Heart right ventricle (tissue), 16 donors: ENCODE measurements around the gene MAN2B1. TPM values are rescaled to one million over a fixed set of nuclear protein-coding genes. Genes with fewer than 3 reads are reported as not detected.
A peak's percentile ranks its signal among the peaks of the same experiment; 100 is the strongest.
"Not testable (repeated sequence)": the region's sequence is repeated elsewhere in the genome, so short reads cannot be mapped to it uniquely, and the experiment has no call there.

Source experiments
- ATAC-seq, 8 donors: fragments of 200-7000 bp; cut with Tn5 transposase; one replicate each; pipeline ENCODE4 v1.9.1; 2020; ENCODE audit warnings: mild to moderate bottlenecking in 8 of 8, moderate library complexity in 8 of 8, moderate number of reproducible peaks in 1 of 8
- DNase-seq, 2 donors: peaks; one replicate each; pipeline ENCODE4 v3.0.0-alpha.2; 2020
- H3K27ac ChIP-seq, 10 donors: fragments of 200-600 bp; sonication (generic) in 2 of 10; one replicate each; pipeline versions ENCODE4 v1.5.0 to v1.8.0; 2020 to 2022; ENCODE audit warnings: mild to moderate bottlenecking in 3 of 10
- H3K27me3 ChIP-seq, 7 donors: fragments of 200-600 bp; one replicate each; pipeline ENCODE4 v1.8.0; 2021 to 2022; ENCODE audit warnings: mild to moderate bottlenecking in 2 of 7
- H3K36me3 ChIP-seq, 9 donors: fragments of 200-600 bp; sonication (generic) in 1 of 9; one replicate each; pipeline versions ENCODE4 v1.5.0 to v1.8.0; 2020 to 2022; ENCODE audit warnings: mild to moderate bottlenecking in 2 of 9
- H3K4me1 ChIP-seq, 9 donors: fragments of 200-600 bp; sonication (generic) in 1 of 9; one replicate each; pipeline versions ENCODE4 v1.5.0 to v1.8.0; 2020 to 2022; ENCODE audit warnings: mild to moderate bottlenecking in 4 of 9
- H3K4me3 ChIP-seq, 10 donors: fragments of 200-600 bp; sonication (generic) in 2 of 10; one replicate each; pipeline versions ENCODE4 v1.5.0 to v1.8.0; 2020 to 2022; ENCODE audit warnings: mild to moderate bottlenecking in 7 of 10, moderate library complexity in 2 of 10
- H3K9me3 ChIP-seq, 11 donors: fragments of 200-600 bp in 10 of 11; sonication (generic) in 2 of 11; one replicate each; pipeline versions ENCODE4 v1.5.0 to v1.8.0; 2013 to 2022; ENCODE audit warnings: mild to moderate bottlenecking in 2 of 11, control low read depth in 1 of 11, moderate library complexity in 1 of 11
- WGBS, 2 donors: extraction: QIAGEN DNeasy Blood & Tissue Kit; methylation state at CpG; one replicate each; pipeline ENCODE4 v1.1.7; 2013; ENCODE audit warnings: inconsistent platforms in 1 of 2; 5-methylcytosine and 5-hydroxymethylcytosine counted together
- intact Hi-C, 10 donors: fragments of 100-400 bp; cut with DNase I; formaldehyde crosslinking; loops; one replicate each; pipeline versions ENCODE4 v1.11.1 to v1.14.2; 2022
- polyA plus RNA-seq, 2 donors: library from polyadenylated mRNA; stranded (reverse); fragments of 200-250 nt; gene quantifications; one replicate each; pipeline ENCODE4 v1.2.3, GENCODE V29; 2013
- total RNA-seq, 10 donors: library from RNA; stranded (reverse); fragmentation: NEBNext Ultra II Directional in 3 of 10; extraction: Animal tissue kit (Norgen Biotek cat#: 25700) in 3 of 10; gene quantifications; one replicate each; pipeline versions ENCODE4 v1.2.1 to v1.2.4, GENCODE V29; 2021 to 2023
- TF ChIP-seq, protein P1 (sequence below), 9 donors: fragments of 200-600 bp; sonication (generic) in 2 of 9; IDR thresholded peaks; one replicate each; pipeline versions ENCODE4 v1.5.0 to v1.8.0; 2021 to 2022; ENCODE audit warnings: antibody characterized with exemption in 9 of 9, mild to moderate bottlenecking in 5 of 9, moderate library complexity in 1 of 9
- donor health status: Arrhythmogenic right ventricular cardiomyopathy.
- donor health status: ischemic (EF 13 %, LVEDD 7.1; RV severe dilation, severe dysfunction).
- donor health status: healthy with polysubstance abuse.
- donor health status: DM: no; HTN: yes; CAD: no.
- donor health status: DM: no; HTN: no; CAD: no.
- donor health status: ischemic (EF 25% LVEDD 6.9; RV normal size, moderate dysfunction).
- donor health status: ischemic (EF 25% LVEDD 5.7; RV mildly dilated, moderate dysfunction).
- donor health status: healthy.
- donor health status: DM: yes; HTN: yes; CAD: no.
- donor health status: Ischemic cardiomyopathy.
- donor health status: ischemic (EF 35%, LVEDD 5.7; RV mildly dilated, moderate dysfunction).
- donor health status: nonischemic (EF 11% LVEDD 7.7; RV severe dilation, severe dysfunction).
- donor health status: DM: yes; HTN: yes; CAD: no.
- donor health status: PGD.
- donor health status: ischemic (EF 29% LVEDD 5.4; RV normal size, mild dysfunction).
- donor health status: nonischemic (EF 23%, LVEDD 6.1; RV moderate dilation, normal function).

Gene MAN2B1
- total and polyA plus RNA-seq, 12 donors, result 14.2 to 89.9 (median 25.5) TPM

DNA sequence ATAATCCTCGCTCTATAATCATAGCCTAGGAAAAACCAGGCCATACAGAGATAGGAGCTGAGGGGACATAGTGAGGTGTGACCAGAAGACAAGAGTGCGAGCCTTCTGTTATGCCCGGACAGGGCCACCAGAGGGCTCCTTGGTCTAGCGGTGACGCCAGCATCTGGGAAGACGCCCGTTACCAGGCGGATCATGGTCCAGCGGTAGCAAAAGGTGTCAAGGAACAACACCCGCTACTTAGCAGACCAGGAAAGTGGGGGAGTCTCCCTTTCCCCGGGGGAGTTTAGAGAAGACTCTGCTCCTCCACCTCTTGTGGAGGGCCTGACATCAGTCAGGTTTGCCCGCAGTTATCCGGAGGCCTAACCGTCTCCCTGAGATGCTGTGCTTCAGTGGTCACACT is 45.5 kb upstream of the MAN2B1 start:
- intact Hi-C loops, H3K27ac ChIP-seq, H3K4me3 ChIP-seq, ATAC-seq, H3K27me3 ChIP-seq, H3K4me1 ChIP-seq, H3K9me3 ChIP-seq: not testable (repeated sequence)
- 46 to 54% methylated on average over 11 of the region's 14 CpGs for WGBS, 2 donors
- peak in 1 of 2 donors; percentile 48 for DNase-seq
- TF ChIP-seq, protein P1, sequence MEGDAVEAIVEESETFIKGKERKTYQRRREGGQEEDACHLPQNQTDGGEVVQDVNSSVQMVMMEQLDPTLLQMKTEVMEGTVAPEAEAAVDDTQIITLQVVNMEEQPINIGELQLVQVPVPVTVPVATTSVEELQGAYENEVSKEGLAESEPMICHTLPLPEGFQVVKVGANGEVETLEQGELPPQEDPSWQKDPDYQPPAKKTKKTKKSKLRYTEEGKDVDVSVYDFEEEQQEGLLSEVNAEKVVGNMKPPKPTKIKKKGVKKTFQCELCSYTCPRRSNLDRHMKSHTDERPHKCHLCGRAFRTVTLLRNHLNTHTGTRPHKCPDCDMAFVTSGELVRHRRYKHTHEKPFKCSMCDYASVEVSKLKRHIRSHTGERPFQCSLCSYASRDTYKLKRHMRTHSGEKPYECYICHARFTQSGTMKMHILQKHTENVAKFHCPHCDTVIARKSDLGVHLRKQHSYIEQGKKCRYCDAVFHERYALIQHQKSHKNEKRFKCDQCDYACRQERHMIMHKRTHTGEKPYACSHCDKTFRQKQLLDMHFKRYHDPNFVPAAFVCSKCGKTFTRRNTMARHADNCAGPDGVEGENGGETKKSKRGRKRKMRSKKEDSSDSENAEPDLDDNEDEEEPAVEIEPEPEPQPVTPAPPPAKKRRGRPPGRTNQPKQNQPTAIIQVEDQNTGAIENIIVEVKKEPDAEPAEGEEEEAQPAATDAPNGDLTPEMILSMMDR (IDR thresholded peaks at IDR 0.05), result peak in 6 of 9 donors; percentile 26 to 45 (median 38)
- H3K36me3 ChIP-seq, result peaks cover 4 to 100% (median 75%) of the 10 kb centered on the region in 9 donors

DNA sequence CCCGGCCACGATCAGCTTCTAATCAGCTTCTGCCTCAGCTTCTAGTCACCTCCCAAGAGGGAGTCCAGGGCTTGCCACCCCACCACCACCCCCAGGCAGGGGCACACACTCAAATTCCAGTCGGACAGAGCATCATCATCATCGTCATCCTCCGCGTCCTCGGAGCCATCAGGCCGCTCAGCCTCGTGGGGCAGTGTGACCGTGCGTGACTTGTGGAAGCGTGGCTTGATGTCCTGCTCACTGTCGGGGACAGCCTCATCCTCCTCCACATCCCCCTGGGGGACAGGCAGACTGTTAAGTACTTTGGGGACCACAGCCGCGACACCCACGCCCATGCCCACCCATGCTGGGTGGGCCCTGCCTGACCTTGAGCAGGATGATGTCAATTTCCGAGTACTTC is 44.6 kb upstream of the MAN2B1 start:
- 92% methylated on average over 17 of the region's 17 CpGs for WGBS, 2 donors
- H3K4me3 ChIP-seq, result no peak overlapping the region
- intact Hi-C loops, result no loop called here
- no peak overlapping the region for H3K27ac ChIP-seq
- no peaks in the 10 kb centered on the region for H3K9me3 ChIP-seq
- ATAC-seq (peak in 2 of 8 donors; percentile 17 to 31), DNase-seq (no peak)
- H3K4me1 ChIP-seq, result no peaks in the 10 kb centered on the region
- TF ChIP-seq, protein P1 (IDR thresholded peaks at IDR 0.05), result no peak
- no peaks in the 10 kb centered on the region for H3K27me3 ChIP-seq
- H3K36me3 ChIP-seq, result peaks cover 4 to 100% (median 76%) of the 10 kb centered on the region in 9 donors

DNA sequence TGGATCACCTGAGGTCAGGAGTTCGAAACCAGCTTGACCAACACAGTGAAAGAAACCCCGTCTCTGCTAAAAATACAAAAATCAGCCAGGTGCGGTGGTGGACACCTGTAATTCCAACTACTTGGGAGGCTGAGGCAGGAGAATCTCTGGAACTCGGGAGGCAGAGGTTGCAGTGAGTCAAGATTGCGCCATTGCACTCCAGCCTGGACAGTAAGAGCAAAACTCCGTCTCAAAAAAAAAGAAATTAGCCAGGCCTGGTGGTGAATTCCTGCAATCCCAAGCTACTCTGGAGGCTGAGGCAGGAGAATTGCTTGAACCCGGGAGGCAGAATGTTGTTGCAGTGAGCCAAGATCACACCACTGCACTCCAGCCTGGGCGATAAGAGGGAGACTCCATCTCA is 42.1 kb upstream of the MAN2B1 start:
- TF ChIP-seq, protein P1 (IDR thresholded peaks at IDR 0.05), result no peak
- DNase-seq (no peak), ATAC-seq (no peak)
- no peaks in the 10 kb centered on the region for H3K27me3 ChIP-seq
- 96% methylated on average over 8 of the region's 8 CpGs for WGBS, 2 donors
- H3K4me3 ChIP-seq, result no peak overlapping the region
- peaks cover 0 to 100% (median 79%) of the 10 kb centered on the region in 9 donors for H3K36me3 ChIP-seq
- intact Hi-C loops, result loop anchor here in 1 of 10 donors (10.0 kb wide), 1 partner anchor 96 kb away; the partner anchor contains the start of genes PRDX2, RNASEH2A and THSD8
- H3K27ac ChIP-seq, result no peak overlapping the region
- no peaks in the 10 kb centered on the region for H3K9me3 ChIP-seq
- no peaks in the 10 kb centered on the region for H3K4me1 ChIP-seq

DNA sequence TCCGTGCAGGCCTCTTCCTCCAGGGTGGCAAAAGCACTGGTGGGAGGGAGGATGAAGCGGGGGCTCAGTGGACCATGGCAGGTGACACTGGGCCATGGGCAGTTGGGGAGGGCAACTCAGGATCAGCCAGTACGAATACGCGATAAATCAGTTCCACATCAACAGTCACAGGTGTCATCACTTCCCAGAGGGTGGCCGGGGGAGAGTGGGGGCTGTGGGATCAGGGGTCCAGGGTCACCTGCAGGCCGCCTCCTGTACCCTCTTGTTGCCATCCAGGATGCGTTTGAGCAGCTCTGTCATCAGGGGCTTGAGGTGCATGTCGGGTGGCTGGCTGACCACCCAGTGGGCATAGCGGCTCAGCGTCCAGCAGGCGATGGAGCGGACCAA is 39.8 kb upstream of the MAN2B1 start:
- no peak for ATAC-seq
- Histone ChIP-seq H3K9me3 (no peaks in the 10 kb centered on the region), H3K27ac (no peak overlapping the region), H3K36me3 (peaks cover 7 to 100% (median 84%) of the 10 kb centered on the region in 9 donors), H3K4me1 (no peaks in the 10 kb centered on the region), H3K4me3 (no peak overlapping the region), H3K27me3 (no peaks in the 10 kb centered on the region)
- intact Hi-C loops, result loop anchor here in 1 of 10 donors (10.0 kb wide), 1 partner anchor 98 kb away; the partner anchor contains the start of genes PRDX2, RNASEH2A and THSD8
- 87 to 93% methylated on average over 13 of the region's 13 CpGs for WGBS, 2 donors
- TF ChIP-seq, protein P1 (IDR thresholded peaks at IDR 0.05), result no peak
- DNase-seq, result no peak
